Calu3 (cell line): ENCODE data around the gene SKAP2. TPM values are rescaled to one million over a fixed set of nuclear protein-coding genes. Genes with fewer than 3 reads are reported as not detected.

Experiments used
- BruUV-seq: library from RNA; stranded (reverse); fragments of 400-500 nt; replicated peaks from 2 replicates; lab custom pipeline; 2021; lab: Mats Ljungman, UMichigan
- CTCF ChIA-PET: fragments of 300-600 bp; sonication (Branson Sonifier 250); formaldehyde crosslinking; loops from one replicate; lab custom pipeline; 2022; ENCODE audit warnings: antibody characterized with exemption; lab: Charles Lee
- DNase-seq: peaks from one replicate; pipeline ENCODE4 v3.0.0; 2022
- H3K27ac Mint-ChIP-seq: one replicate; pipeline ENCODE4 v1.8.0; 2022; ENCODE audit warnings: mixed read lengths; ENCODE audit not compliant: unreplicated experiment
- H3K27me3 Mint-ChIP-seq: one replicate; pipeline ENCODE4 v1.8.0; 2022; ENCODE audit warnings: mixed read lengths; ENCODE audit not compliant: unreplicated experiment
- H3K36me3 Mint-ChIP-seq: one replicate; pipeline ENCODE4 v1.8.0; 2022; ENCODE audit warnings: mild to moderate bottlenecking, moderate library complexity, mixed read lengths; ENCODE audit not compliant: insufficient read depth, unreplicated experiment
- H3K4me1 Mint-ChIP-seq: one replicate; pipeline ENCODE4 v1.8.0; 2022; ENCODE audit warnings: mild to moderate bottlenecking, low read depth, mixed read lengths; ENCODE audit not compliant: unreplicated experiment
- H3K4me3 Mint-ChIP-seq: one replicate; pipeline ENCODE4 v1.8.0; 2022; ENCODE audit warnings: mild to moderate bottlenecking, low read depth, moderate library complexity, mixed read lengths; ENCODE audit not compliant: unreplicated experiment
- H3K9me3 Mint-ChIP-seq: one replicate; pipeline ENCODE4 v1.8.0; 2022; ENCODE audit warnings: low read depth, mixed read lengths; ENCODE audit not compliant: unreplicated experiment
- intact Hi-C: fragments of 100-400 bp; cut with micrococcal nuclease; formaldehyde crosslinking; loops from one replicate; pipeline ENCODE4 v1.10.0; 2022; ENCODE audit not compliant: unreplicated experiment
- total RNA-seq: library from RNA; stranded (reverse); gene quantifications from 2 replicates; pipeline ENCODE4 v1.2.3, GENCODE V29; 2022
- TF ChIP-seq, protein P1 (sequence below): fragments of 200-600 bp; IDR thresholded peaks from one replicate; pipeline ENCODE4 v1.8.0; 2022; ENCODE audit warnings: antibody characterized with exemption; ENCODE audit not compliant: unreplicated experiment

The SKAP2 gene
- total RNA-seq, 1 experiment from 2014 or later: 83.1 TPM

- intact Hi-C loops: no loop called here
- CTCF ChIA-PET: interaction anchor here (0.6 to 1.8 kb wide), 11 partner anchors 11 to 923 kb away, joined by 3 to 14 read pairs (median 4); partner anchors contain the start of gene SKAP2
- Mint-ChIP-seq H3K4me1 (peaks cover 5% of the 10 kb centered on the region), H3K4me3 (no peak overlapping the region), H3K36me3 (peaks cover 8% of the 10 kb centered on the region), H3K27me3 (no peaks in the 10 kb centered on the region), H3K9me3 (no peaks in the 10 kb centered on the region), H3K27ac (no peak overlapping the region)
- no TSS peak for BruUV-seq
- TF ChIP-seq, protein P1, sequence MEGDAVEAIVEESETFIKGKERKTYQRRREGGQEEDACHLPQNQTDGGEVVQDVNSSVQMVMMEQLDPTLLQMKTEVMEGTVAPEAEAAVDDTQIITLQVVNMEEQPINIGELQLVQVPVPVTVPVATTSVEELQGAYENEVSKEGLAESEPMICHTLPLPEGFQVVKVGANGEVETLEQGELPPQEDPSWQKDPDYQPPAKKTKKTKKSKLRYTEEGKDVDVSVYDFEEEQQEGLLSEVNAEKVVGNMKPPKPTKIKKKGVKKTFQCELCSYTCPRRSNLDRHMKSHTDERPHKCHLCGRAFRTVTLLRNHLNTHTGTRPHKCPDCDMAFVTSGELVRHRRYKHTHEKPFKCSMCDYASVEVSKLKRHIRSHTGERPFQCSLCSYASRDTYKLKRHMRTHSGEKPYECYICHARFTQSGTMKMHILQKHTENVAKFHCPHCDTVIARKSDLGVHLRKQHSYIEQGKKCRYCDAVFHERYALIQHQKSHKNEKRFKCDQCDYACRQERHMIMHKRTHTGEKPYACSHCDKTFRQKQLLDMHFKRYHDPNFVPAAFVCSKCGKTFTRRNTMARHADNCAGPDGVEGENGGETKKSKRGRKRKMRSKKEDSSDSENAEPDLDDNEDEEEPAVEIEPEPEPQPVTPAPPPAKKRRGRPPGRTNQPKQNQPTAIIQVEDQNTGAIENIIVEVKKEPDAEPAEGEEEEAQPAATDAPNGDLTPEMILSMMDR: peak; percentile 69
- no peak for DNase-seq
Observed at GRCh38 chr7:26853788-26854393, 10.5 kb downstream of the SKAP2 start.

DNA sequence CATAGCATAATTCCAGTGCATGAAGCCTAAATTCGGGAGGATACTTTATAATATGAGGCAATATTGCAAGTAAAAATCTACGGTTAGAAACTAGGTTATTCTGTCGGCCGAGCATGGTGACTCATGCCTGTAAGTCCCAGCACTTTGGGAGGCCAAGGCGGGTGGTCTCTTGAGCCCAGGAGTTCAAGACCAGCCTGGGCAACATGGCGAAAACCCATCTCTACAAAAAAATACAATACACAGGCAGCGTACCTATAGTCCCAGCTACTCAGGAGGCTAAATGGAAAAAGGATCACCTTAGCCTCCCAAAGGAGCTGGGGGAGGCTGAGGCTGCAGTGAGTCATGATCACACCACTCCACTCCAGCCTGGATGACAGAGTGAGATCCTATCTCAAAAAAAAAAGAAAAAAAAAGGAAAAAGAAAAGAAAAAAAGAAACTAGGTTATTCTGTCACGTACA, 14.2 kb downstream of the SKAP2 start:
- no peak overlapping the region for H3K27ac Mint-ChIP-seq
- CTCF ChIA-PET: interaction anchor here (1.0 kb wide), 1 partner anchor 311 kb away, joined by 6 read pairs; no protein-coding TSS in a partner anchor
- intact Hi-C loops: no loop called here
- no peak overlapping the region for H3K4me3 Mint-ChIP-seq
- no peak for DNase-seq
- peaks cover 8% of the 10 kb centered on the region for H3K36me3 Mint-ChIP-seq
- no TSS peak for BruUV-seq
- no peaks in the 10 kb centered on the region for H3K4me1 Mint-ChIP-seq
- H3K9me3 Mint-ChIP-seq: no peaks in the 10 kb centered on the region
- no peaks in the 10 kb centered on the region for H3K27me3 Mint-ChIP-seq
- TF ChIP-seq, protein P1: no peak

GRCh38 chr7:26843705-26844104, 20.7 kb downstream of the SKAP2 start:
- Mint-ChIP-seq H3K4me3 (no peak overlapping the region), H3K4me1 (no peaks in the 10 kb centered on the region), H3K27me3 (no peaks in the 10 kb centered on the region), H3K9me3 (no peaks in the 10 kb centered on the region), H3K27ac (no peak overlapping the region), H3K36me3 (no peaks in the 10 kb centered on the region)
- no peak for DNase-seq
- BruUV-seq: no TSS peak
- intact Hi-C loops: no loop called here
- CTCF ChIA-PET: interaction anchor here (0.5 to 1.0 kb wide), 3 partner anchors 307 to 807 kb away, joined by 3 to 5 read pairs (median 3); no protein-coding TSS in a partner anchor
- TF ChIP-seq, protein P1: no peak

GRCh38 chr7:26842897-26843296, 21.5 kb downstream of the SKAP2 start:
- H3K36me3 Mint-ChIP-seq: no peaks in the 10 kb centered on the region
- H3K27me3 Mint-ChIP-seq: no peaks in the 10 kb centered on the region
- no peak for DNase-seq
- no peak overlapping the region for H3K4me3 Mint-ChIP-seq
- no TSS peak for BruUV-seq
- CTCF ChIA-PET: no interaction called here
- H3K4me1 Mint-ChIP-seq: no peaks in the 10 kb centered on the region
- TF ChIP-seq, protein P1: no peak
- H3K27ac Mint-ChIP-seq: no peak overlapping the region
- intact Hi-C loops: no loop called here
- no peaks in the 10 kb centered on the region for H3K9me3 Mint-ChIP-seq
